NB4 (cell line): ENCODE results near the gene TXNDC15.

Source experiments
- DNase-seq: peaks from one replicate; pipeline ENCODE4 v3.0.0; 2010; ENCODE audit warnings: low read depth
- H3K4me3 ChIP-seq: one replicate; pipeline ENCODE4 v1.5.1; 2011; ENCODE audit warnings: mild to moderate bottlenecking, low read depth, low read length, moderate library complexity
- CTCF ChIP-seq: IDR thresholded peaks from one replicate; pipeline ENCODE4 v1.5.1; 2012; ENCODE audit warnings: low read depth, low read length
- MYC ChIP-seq: IDR thresholded peaks from 2 replicates; pipeline ENCODE4 v1.6.1; 2011; ENCODE audit warnings: low read depth, low read length
- POLR2A ChIP-seq: IDR thresholded peaks from 2 replicates; pipeline ENCODE4 v1.6.1; 2011; ENCODE audit warnings: mild to moderate bottlenecking; ENCODE audit not compliant: insufficient read length; ENCODE audit errors: extremely low read depth
- TF ChIP-seq, protein P1 (sequence below): IDR thresholded peaks from 2 replicates; pipeline ENCODE4 v1.6.1; 2011; ENCODE audit warnings: low read depth, low read length

TXNDC15 gene

DNA sequence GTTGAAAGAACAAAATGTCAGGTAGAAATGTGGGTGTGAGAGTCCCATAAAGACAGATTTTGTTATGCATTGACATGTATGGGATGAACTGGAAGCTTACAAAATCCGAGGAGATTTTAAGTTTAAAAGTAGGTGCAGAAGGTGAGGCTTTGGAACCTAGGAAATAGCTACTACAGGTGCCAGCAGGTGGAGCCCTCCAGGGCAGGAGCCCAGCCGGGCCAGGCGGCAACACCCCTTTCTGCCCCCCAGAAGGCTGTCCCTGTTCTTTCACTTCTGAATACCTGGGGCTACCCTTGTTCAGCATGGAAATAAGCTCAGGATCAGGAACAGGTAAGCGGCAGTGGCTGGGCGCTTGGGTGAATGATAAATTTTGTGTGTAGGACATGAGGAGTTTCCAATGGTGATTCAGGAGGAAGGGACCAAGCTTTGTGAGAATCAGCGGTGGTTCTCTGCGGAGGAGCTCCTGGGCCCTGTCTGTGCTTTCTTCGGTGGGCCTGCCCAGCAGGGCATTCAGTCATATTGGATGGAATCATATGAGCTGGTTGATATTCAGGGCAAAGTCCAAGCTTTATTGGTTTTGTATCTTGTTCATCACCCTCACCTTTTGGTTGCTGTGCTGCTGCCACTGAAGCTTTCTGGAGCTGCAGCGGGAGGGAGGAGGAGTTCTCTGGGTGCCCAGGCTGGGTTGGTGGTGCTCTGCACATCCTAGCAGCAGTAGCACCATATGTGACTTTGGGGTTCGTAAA, 43.1 kb downstream of the TXNDC15 start:
- peak; percentile 16 for TF ChIP-seq CTCF
- TF ChIP-seq, protein P1, sequence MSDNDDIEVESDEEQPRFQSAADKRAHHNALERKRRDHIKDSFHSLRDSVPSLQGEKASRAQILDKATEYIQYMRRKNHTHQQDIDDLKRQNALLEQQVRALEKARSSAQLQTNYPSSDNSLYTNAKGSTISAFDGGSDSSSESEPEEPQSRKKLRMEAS, result no peak
- TF ChIP-seq POLR2A, result no peak
- DNase-seq, result no peak
- H3K4me3 ChIP-seq, result no peak overlapping the region

DNA sequence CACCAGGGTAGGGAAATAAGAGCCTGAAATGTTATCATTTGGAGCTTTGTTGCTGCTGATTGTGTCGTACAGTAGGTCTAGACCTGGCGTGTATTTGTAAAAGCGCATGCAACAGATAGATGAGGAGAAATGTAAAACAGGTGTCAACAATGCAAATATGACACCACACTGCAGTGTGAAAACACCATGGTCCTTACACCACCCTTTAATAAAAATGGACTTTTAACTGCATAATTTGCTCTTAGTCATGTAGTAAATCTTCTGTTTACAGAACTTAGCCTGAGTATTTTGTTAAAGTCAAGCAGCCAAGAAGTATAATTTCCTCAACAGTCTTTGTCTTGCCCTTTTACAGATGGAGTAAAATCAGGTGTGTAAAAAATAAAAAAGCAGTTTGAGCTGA, 44.7 kb downstream of the TXNDC15 start:
- DNase-seq, result no peak
- no peak overlapping the region for H3K4me3 ChIP-seq
- no peak for TF ChIP-seq CTCF
- TF ChIP-seq MYC, result no peak
- TF ChIP-seq POLR2A, result no peak
- TF ChIP-seq, protein P1, result no peak

DNA sequence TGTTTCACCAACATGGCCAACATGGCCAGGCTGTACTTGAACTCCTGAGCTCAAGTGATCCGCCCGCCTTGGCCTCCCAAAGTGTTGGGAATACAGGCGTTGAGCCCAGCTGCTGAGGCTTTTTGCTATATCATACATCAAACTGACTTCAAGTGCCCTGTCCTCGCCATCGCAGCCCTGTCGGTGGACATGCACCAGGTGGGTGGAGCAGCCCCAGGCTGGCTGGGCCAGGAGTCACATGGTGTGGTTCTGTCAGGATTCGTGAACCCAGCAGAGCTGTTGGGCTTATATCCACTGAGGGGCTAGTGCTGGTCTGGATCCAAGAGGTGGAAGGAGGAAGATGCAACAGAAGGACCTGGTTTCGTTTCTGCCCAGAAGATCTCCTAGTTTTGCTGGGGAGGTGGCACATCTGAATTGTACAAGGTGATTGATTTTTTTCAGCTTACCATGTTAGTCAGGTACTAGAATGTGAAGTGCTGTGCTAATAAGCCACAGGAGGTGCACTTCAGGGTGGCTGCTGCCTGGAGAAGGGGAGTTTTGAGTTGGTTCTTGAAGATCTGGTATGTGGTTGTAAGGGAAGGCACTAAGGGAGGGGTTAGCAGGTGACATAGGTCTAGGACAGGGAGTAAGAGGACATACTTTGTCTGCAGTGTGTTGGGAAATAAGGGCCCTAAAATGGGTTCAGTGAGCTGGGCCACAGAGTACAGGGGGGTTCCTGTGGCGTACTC, 46.8 kb downstream of the TXNDC15 start:
- no peak for DNase-seq
- TF ChIP-seq MYC (no peak), CTCF (no peak), POLR2A (no peak)
- TF ChIP-seq, protein P1, result no peak
- H3K4me3 ChIP-seq, result no peak overlapping the region

DNA sequence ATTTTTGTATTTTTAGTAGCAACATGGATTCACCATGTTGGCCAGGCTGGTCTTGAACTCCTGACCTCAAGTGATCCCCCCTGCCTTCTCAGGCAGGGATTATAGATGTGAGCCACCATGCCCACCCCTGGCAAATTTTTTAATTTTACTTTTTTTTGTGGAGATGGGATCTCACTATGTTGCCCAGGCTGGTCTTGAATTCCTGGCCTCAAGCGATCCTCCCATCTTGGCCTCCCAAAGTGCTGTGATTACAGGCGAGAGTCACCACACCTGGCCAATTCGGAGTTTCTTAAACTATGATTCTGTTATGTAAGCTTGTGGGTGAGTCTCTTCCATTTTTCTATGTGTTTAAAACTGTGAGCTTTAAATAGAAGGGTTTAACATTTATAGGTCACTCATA, 58.3 kb downstream of the TXNDC15 start:
- H3K4me3 ChIP-seq, result no peak overlapping the region
- TF ChIP-seq, protein P1, result no peak
- no peak for TF ChIP-seq POLR2A
- no peak for TF ChIP-seq CTCF
- TF ChIP-seq MYC, result no peak
- DNase-seq, result no peak

DNA sequence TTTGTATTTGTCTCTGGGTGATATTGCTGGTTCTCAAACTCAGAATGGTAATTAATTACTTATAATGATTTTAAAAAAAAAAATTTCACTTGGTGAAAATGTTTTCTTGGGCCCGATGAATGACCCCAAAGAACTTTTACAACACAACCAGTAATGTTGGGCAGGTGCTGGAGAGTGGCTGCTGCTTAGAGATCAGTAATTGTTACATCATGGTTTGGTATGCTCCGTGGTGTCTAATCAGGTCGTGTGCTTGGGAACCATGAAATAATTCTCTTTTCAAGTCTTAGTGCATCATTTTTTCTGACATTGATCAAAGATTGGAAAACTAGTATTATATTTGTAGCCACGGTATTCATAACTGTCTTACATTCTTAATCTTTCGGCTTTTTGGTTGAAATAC, 60.0 kb downstream of the TXNDC15 start:
- TF ChIP-seq POLR2A, result no peak
- TF ChIP-seq MYC, result no peak
- TF ChIP-seq, protein P1, result no peak
- no peak for TF ChIP-seq CTCF
- no peak for DNase-seq

More for the DNA sequence above, 60.0 kb downstream of the TXNDC15 start:
- H3K4me3 ChIP-seq, result no peak overlapping the region
